ENCODE measurements around the gene AURKA. TPM values are rescaled to one million over a fixed set of nuclear protein-coding genes. Genes with fewer than 3 reads are reported as not detected.

Gene AURKA
- total and polyA plus RNA-seq, 4 donors, result 0.88 to 41.6 (median 2.7) TPM

DNA sequence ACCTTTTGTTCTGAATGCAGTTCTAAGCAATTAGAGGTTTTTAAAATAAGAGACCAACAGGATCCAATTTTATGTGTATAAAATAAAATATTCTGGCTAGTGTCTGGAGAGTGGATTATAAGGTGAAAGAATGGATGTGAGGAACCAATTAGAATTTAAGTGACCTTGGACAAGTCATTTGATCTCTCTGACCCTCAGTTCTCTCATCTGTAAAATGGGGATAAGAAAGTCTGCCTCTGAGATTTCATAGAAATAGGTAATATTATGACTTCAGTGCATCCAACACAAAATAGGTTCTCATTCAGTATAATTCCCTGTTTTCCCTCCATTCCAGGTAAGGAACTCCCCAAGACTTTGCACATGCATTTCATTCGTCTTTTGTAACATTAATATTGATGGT lies 38.9 kb upstream of the AURKA start:
- H3K36me3 ChIP-seq (ENCODE audit: control insufficient read depth in 4 of 4, insufficient read depth in 3 of 4, low read depth in 1 of 4, low read length in 3 of 4), result no peaks in the 10 kb centered on the region
- 96% methylated on average over 1 of the region's 1 CpG for WGBS
- H3K4me1 ChIP-seq (ENCODE audit: control insufficient read depth in 4 of 4, insufficient read depth in 4 of 4, low read length in 3 of 4), result no peaks in the 10 kb centered on the region
- H3K27me3 ChIP-seq (ENCODE audit: control insufficient read depth in 4 of 4, insufficient read depth in 4 of 4, low read length in 3 of 4), result no peaks in the 10 kb centered on the region
- no peak overlapping the region for H3K27ac ChIP-seq (ENCODE audit: low read depth in 1 of 2, low read length in 2 of 2)
- no peak for DNase-seq (ENCODE audit: low spot score)
- no peaks in the 10 kb centered on the region for H3K9me3 ChIP-seq (ENCODE audit: control insufficient read depth in 4 of 4, low read length in 3 of 4)
- TF ChIP-seq, protein P1, sequence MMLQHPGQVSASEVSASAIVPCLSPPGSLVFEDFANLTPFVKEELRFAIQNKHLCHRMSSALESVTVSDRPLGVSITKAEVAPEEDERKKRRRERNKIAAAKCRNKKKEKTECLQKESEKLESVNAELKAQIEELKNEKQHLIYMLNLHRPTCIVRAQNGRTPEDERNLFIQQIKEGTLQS (IDR thresholded peaks at IDR 0.05), result no peak
- TF ChIP-seq FOXA1 (IDR thresholded peaks at IDR 0.05), result no peak
- no peak for TF ChIP-seq GABPA (IDR thresholded peaks at IDR 0.05 in 1 of 2, conservative IDR thresholded peaks at IDR 0.05 in 1 of 2)
- no peak for TF ChIP-seq NR2F2 (IDR thresholded peaks at IDR 0.05)
- H3K9ac ChIP-seq (ENCODE audit: low read depth in 1 of 2, low read length in 2 of 2), result no peak overlapping the region
- no peak overlapping the region for H3K4me3 ChIP-seq (ENCODE audit: low read depth in 1 of 3, low read length in 3 of 3)

DNA sequence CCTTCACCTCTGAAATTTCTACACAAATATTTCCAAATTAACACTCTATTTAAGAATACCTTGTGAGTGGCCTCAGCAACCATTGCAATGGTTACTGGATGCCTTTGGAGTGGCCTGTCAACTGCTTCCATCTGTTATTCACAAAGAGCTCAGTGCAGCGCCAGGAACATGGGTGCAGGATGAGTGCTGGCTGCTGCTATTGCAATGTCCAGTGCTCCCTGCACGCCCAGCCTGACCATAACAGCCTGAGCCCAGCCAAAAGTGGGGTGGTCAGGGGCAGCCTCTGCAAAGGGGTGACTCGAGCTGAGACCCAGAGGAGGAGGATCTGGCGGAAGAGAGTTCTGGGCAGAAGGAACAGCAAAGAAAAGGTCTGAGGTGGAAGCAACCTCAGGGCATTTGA lies 38.4 kb upstream of the AURKA start:
- H3K4me1 ChIP-seq (ENCODE audit: control insufficient read depth in 4 of 4, insufficient read depth in 4 of 4, low read length in 3 of 4), result no peaks in the 10 kb centered on the region
- WGBS, result 85% methylated on average over 4 of the region's 4 CpGs
- no peaks in the 10 kb centered on the region for H3K27me3 ChIP-seq (ENCODE audit: control insufficient read depth in 4 of 4, insufficient read depth in 4 of 4, low read length in 3 of 4)
- no peak overlapping the region for H3K4me3 ChIP-seq (ENCODE audit: low read depth in 1 of 3, low read length in 3 of 3)
- no peak for DNase-seq (ENCODE audit: low spot score)
- no peaks in the 10 kb centered on the region for H3K36me3 ChIP-seq (ENCODE audit: control insufficient read depth in 4 of 4, insufficient read depth in 3 of 4, low read depth in 1 of 4, low read length in 3 of 4)
- no peaks in the 10 kb centered on the region for H3K9me3 ChIP-seq (ENCODE audit: control insufficient read depth in 4 of 4, low read length in 3 of 4)
- no peak overlapping the region for H3K27ac ChIP-seq (ENCODE audit: low read depth in 1 of 2, low read length in 2 of 2)
- H3K9ac ChIP-seq (ENCODE audit: low read depth in 1 of 2, low read length in 2 of 2), result no peak overlapping the region
- TF ChIP-seq TAF1 (conservative IDR thresholded peaks at IDR 0.05) (no peak), HNF4G (IDR thresholded peaks at IDR 0.05) (no peak), RXRA (IDR thresholded peaks at IDR 0.05) (no peak), FOXA1 (IDR thresholded peaks at IDR 0.05) (no peak), YY1 (IDR thresholded peaks at IDR 0.05) (no peak), HNF4A (conservative IDR thresholded peaks at IDR 0.05) (no peak), GABPA (IDR thresholded peaks at IDR 0.05 in 1 of 2, conservative IDR thresholded peaks at IDR 0.05 in 1 of 2) (no peak)
- TF ChIP-seq, protein P1 (IDR thresholded peaks at IDR 0.05), result no peak
- TF ChIP-seq, protein P2, sequence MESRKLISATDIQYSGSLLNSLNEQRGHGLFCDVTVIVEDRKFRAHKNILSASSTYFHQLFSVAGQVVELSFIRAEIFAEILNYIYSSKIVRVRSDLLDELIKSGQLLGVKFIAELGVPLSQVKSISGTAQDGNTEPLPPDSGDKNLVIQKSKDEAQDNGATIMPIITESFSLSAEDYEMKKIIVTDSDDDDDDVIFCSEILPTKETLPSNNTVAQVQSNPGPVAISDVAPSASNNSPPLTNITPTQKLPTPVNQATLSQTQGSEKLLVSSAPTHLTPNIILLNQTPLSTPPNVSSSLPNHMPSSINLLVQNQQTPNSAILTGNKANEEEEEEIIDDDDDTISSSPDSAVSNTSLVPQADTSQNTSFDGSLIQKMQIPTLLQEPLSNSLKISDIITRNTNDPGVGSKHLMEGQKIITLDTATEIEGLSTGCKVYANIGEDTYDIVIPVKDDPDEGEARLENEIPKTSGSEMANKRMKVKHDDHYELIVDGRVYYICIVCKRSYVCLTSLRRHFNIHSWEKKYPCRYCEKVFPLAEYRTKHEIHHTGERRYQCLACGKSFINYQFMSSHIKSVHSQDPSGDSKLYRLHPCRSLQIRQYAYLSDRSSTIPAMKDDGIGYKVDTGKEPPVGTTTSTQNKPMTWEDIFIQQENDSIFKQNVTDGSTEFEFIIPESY (IDR thresholded peaks at IDR 0.05), result no peak

DNA sequence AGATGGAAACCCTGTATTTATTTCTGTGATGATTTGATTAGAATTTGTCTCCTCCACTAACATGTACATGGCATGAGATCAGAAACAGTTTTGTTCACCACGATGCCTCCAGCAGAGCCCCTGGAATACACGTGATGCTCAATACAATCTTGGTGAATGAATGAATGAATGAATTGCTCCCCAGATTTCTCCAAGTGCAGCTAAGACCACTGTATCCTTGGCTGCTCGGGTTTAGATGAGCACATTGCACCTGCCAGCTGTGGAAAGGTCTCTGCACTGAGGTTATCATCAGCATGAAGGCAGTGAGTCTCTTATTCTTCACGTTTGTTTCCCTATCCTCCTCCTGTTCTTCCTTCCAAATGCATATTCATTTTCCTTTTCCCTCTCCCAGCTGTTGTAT lies 37.9 kb upstream of the AURKA start:
- no peaks in the 10 kb centered on the region for H3K9me3 ChIP-seq (ENCODE audit: control insufficient read depth in 4 of 4, low read length in 3 of 4)
- WGBS, result 67% methylated on average over 4 of the region's 4 CpGs
- H3K4me1 ChIP-seq (ENCODE audit: control insufficient read depth in 4 of 4, insufficient read depth in 4 of 4, low read length in 3 of 4), result no peaks in the 10 kb centered on the region
- H3K27me3 ChIP-seq (ENCODE audit: control insufficient read depth in 4 of 4, insufficient read depth in 4 of 4, low read length in 3 of 4), result no peaks in the 10 kb centered on the region
- H3K9ac ChIP-seq (ENCODE audit: low read depth in 1 of 2, low read length in 2 of 2), result no peak overlapping the region
- H3K27ac ChIP-seq (ENCODE audit: low read depth in 1 of 2, low read length in 2 of 2), result no peak overlapping the region
- no peak for DNase-seq (ENCODE audit: low spot score)
- no peaks in the 10 kb centered on the region for H3K36me3 ChIP-seq (ENCODE audit: control insufficient read depth in 4 of 4, insufficient read depth in 3 of 4, low read depth in 1 of 4, low read length in 3 of 4)
- H3K4me3 ChIP-seq (ENCODE audit: low read depth in 1 of 3, low read length in 3 of 3), result no peak overlapping the region
- TF ChIP-seq EGR1 (IDR thresholded peaks at IDR 0.05; ENCODE audit: low read depth in 2 of 2) (no peak), RAD21 (IDR thresholded peaks at IDR 0.05) (no peak), YY1 (IDR thresholded peaks at IDR 0.05) (no peak), JUND (IDR thresholded peaks at IDR 0.05) (no peak), HNF4G (IDR thresholded peaks at IDR 0.05) (no peak), GABPA (IDR thresholded peaks at IDR 0.05 in 1 of 2, conservative IDR thresholded peaks at IDR 0.05 in 1 of 2) (no peak), SP1 (IDR thresholded peaks at IDR 0.05) (no peak), TAF1 (conservative IDR thresholded peaks at IDR 0.05) (no peak), NR2F2 (IDR thresholded peaks at IDR 0.05) (no peak), FOXA2 (IDR thresholded peaks at IDR 0.05) (no peak), HNF4A (conservative IDR thresholded peaks at IDR 0.05) (no peak), RXRA (IDR thresholded peaks at IDR 0.05) (no peak), FOXA1 (IDR thresholded peaks at IDR 0.05) (no peak)
- TF ChIP-seq, protein P1 (IDR thresholded peaks at IDR 0.05), result no peak
- TF ChIP-seq, protein P3, sequence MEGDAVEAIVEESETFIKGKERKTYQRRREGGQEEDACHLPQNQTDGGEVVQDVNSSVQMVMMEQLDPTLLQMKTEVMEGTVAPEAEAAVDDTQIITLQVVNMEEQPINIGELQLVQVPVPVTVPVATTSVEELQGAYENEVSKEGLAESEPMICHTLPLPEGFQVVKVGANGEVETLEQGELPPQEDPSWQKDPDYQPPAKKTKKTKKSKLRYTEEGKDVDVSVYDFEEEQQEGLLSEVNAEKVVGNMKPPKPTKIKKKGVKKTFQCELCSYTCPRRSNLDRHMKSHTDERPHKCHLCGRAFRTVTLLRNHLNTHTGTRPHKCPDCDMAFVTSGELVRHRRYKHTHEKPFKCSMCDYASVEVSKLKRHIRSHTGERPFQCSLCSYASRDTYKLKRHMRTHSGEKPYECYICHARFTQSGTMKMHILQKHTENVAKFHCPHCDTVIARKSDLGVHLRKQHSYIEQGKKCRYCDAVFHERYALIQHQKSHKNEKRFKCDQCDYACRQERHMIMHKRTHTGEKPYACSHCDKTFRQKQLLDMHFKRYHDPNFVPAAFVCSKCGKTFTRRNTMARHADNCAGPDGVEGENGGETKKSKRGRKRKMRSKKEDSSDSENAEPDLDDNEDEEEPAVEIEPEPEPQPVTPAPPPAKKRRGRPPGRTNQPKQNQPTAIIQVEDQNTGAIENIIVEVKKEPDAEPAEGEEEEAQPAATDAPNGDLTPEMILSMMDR (IDR thresholded peaks at IDR 0.05; ENCODE audit: low read depth, low read length, missing input control), result no peak
- TF ChIP-seq, protein P4, sequence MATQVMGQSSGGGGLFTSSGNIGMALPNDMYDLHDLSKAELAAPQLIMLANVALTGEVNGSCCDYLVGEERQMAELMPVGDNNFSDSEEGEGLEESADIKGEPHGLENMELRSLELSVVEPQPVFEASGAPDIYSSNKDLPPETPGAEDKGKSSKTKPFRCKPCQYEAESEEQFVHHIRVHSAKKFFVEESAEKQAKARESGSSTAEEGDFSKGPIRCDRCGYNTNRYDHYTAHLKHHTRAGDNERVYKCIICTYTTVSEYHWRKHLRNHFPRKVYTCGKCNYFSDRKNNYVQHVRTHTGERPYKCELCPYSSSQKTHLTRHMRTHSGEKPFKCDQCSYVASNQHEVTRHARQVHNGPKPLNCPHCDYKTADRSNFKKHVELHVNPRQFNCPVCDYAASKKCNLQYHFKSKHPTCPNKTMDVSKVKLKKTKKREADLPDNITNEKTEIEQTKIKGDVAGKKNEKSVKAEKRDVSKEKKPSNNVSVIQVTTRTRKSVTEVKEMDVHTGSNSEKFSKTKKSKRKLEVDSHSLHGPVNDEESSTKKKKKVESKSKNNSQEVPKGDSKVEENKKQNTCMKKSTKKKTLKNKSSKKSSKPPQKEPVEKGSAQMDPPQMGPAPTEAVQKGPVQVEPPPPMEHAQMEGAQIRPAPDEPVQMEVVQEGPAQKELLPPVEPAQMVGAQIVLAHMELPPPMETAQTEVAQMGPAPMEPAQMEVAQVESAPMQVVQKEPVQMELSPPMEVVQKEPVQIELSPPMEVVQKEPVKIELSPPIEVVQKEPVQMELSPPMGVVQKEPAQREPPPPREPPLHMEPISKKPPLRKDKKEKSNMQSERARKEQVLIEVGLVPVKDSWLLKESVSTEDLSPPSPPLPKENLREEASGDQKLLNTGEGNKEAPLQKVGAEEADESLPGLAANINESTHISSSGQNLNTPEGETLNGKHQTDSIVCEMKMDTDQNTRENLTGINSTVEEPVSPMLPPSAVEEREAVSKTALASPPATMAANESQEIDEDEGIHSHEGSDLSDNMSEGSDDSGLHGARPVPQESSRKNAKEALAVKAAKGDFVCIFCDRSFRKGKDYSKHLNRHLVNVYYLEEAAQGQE (IDR thresholded peaks at IDR 0.05), result no peak
- TF ChIP-seq, protein P2 (IDR thresholded peaks at IDR 0.05), result no peak

All from liver (tissue), 9 donors.